ENCODE data around the gene MBNL1. TPM values are rescaled to one million over a fixed set of nuclear protein-coding genes. Genes with fewer than 3 reads are reported as not detected.

Gene MBNL1
- polyA plus RNA-seq, 1 donor (not counting 4 experiments of a cell fraction or from before 2014, with no cell fraction given), result 58.3 TPM

DNA sequence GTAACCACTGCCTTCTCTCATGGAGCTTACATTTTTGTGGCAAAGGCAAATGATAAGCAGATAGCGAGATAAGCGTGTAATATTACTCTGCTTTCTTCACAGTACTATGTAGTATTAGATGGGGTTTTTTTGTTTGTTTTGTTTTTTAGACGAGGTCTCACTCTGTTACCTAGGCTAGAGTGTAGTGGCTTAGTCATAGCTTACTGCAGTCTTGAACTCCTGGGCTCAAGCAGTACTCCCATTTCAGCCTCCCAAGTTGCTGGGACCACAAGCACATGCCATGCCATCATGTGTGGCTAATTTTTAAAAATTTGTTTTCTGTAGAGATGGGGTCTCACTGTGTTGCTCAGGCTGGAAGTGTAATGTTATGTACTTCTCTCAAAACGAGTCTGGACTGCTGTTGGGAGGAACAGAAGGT is 22.9 kb downstream of the MBNL1 start:
- TF ChIP-seq, protein P1, sequence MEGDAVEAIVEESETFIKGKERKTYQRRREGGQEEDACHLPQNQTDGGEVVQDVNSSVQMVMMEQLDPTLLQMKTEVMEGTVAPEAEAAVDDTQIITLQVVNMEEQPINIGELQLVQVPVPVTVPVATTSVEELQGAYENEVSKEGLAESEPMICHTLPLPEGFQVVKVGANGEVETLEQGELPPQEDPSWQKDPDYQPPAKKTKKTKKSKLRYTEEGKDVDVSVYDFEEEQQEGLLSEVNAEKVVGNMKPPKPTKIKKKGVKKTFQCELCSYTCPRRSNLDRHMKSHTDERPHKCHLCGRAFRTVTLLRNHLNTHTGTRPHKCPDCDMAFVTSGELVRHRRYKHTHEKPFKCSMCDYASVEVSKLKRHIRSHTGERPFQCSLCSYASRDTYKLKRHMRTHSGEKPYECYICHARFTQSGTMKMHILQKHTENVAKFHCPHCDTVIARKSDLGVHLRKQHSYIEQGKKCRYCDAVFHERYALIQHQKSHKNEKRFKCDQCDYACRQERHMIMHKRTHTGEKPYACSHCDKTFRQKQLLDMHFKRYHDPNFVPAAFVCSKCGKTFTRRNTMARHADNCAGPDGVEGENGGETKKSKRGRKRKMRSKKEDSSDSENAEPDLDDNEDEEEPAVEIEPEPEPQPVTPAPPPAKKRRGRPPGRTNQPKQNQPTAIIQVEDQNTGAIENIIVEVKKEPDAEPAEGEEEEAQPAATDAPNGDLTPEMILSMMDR (optimal IDR thresholded peaks at IDR 0.05 in 1 of 3, IDR thresholded peaks at IDR 0.05 in 1 of 3, conservative IDR thresholded peaks at IDR 0.05 in 1 of 3; ENCODE audit: extremely low read depth in 1 of 3, insufficient read depth in 2 of 3, low read length in 3 of 3), result no peak
- no peak for TF ChIP-seq EZH2 (IDR thresholded peaks at IDR 0.05; ENCODE audit: low read length)
- Histone ChIP-seq H3K4me2 (ENCODE audit: control insufficient read depth, extremely low read depth, insufficient read depth, low read depth, low read length) (no peak overlapping the region), H3K36me3 (ENCODE audit: control insufficient read depth in 2 of 2, extremely low read depth in 1 of 2, insufficient read depth in 2 of 2, low read length in 2 of 2) (no peaks in the 10 kb centered on the region), H3K9ac (ENCODE audit: control insufficient read depth, extremely low read depth, insufficient read depth, low read length) (no peak overlapping the region), H3K4me1 (ENCODE audit: control insufficient read depth, extremely low read depth, insufficient read depth, low read length) (peaks cover 20% of the 10 kb centered on the region), H3K4me3 (ENCODE audit: control insufficient read depth in 2 of 3, extremely low read depth in 1 of 3, insufficient read depth in 2 of 3, low read depth in 1 of 3, low read length in 3 of 3) (no peak overlapping the region), H4K20me1 (ENCODE audit: control insufficient read depth, extremely low read depth, insufficient read depth, low read length) (no peaks in the 10 kb centered on the region), H3K9me1 (ENCODE audit: control insufficient read depth, extremely low read depth, insufficient read depth, low read length) (no peaks in the 10 kb centered on the region), H3K9me3 (ENCODE audit: control insufficient read depth, low read depth, low read length) (no peaks in the 10 kb centered on the region), H2AFZ (ENCODE audit: control insufficient read depth, low read length) (no peak overlapping the region), H3K27ac (ENCODE audit: control insufficient read depth, insufficient read depth, low read length) (no peak overlapping the region), H3K79me2 (ENCODE audit: control insufficient read depth, insufficient read depth, low read length) (peaks cover 88% of the 10 kb centered on the region), H3K27me3 (ENCODE audit: control insufficient read depth, extremely low read depth, insufficient read depth, low read length) (no peaks in the 10 kb centered on the region)
- dilution Hi-C loops (cut with MboI; ENCODE audit: extremely low pct_ligation_motif_present, low sequenced_read_pairs), result no loop called here
- FAIRE-seq (no peak), DNase-seq (ENCODE audit: low read depth, low spot score) (no peak)

DNA sequence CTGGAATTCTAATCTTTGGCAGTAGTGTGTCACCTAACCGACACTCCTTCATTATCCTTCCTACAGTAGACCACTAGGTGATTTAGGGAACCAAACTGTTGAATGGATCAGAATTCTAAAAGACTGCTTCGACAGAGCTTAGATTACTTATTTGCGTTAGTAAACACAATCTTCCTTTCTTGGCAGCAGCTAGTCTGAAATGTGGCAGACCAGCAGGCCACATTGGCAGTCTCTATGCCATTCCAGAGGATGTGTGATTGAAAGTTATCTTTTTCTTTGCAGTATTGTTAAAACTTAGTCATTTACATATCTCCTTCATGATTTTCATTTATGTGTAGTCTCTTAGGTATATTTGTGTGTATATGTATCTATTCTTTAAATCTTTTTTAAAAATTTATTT is 23.6 kb downstream of the MBNL1 start:
- H3K4me2 ChIP-seq (ENCODE audit: control insufficient read depth, extremely low read depth, insufficient read depth, low read depth, low read length), result no peak overlapping the region
- H3K79me2 ChIP-seq (ENCODE audit: control insufficient read depth, insufficient read depth, low read length), result peaks cover 89% of the 10 kb centered on the region
- no peaks in the 10 kb centered on the region for H4K20me1 ChIP-seq (ENCODE audit: control insufficient read depth, extremely low read depth, insufficient read depth, low read length)
- dilution Hi-C loops (cut with MboI; ENCODE audit: extremely low pct_ligation_motif_present, low sequenced_read_pairs), result no loop called here
- no peaks in the 10 kb centered on the region for H3K9me3 ChIP-seq (ENCODE audit: control insufficient read depth, low read depth, low read length)
- H3K27ac ChIP-seq (ENCODE audit: control insufficient read depth, insufficient read depth, low read length), result no peak overlapping the region
- H2AFZ ChIP-seq (ENCODE audit: control insufficient read depth, low read length), result no peak overlapping the region
- H3K27me3 ChIP-seq (ENCODE audit: control insufficient read depth, extremely low read depth, insufficient read depth, low read length), result no peaks in the 10 kb centered on the region
- peak; percentile 64 for FAIRE-seq
- DNase-seq (ENCODE audit: low read depth, low spot score), result no peak
- no peaks in the 10 kb centered on the region for H3K36me3 ChIP-seq (ENCODE audit: control insufficient read depth in 2 of 2, extremely low read depth in 1 of 2, insufficient read depth in 2 of 2, low read length in 2 of 2)
- H3K9ac ChIP-seq (ENCODE audit: control insufficient read depth, extremely low read depth, insufficient read depth, low read length), result no peak overlapping the region
- TF ChIP-seq, protein P1 (optimal IDR thresholded peaks at IDR 0.05 in 1 of 3, IDR thresholded peaks at IDR 0.05 in 1 of 3, conservative IDR thresholded peaks at IDR 0.05 in 1 of 3; ENCODE audit: extremely low read depth in 1 of 3, insufficient read depth in 2 of 3, low read length in 3 of 3), result no peak
- no peak for TF ChIP-seq EZH2 (IDR thresholded peaks at IDR 0.05; ENCODE audit: low read length)
- peaks cover 14% of the 10 kb centered on the region for H3K4me1 ChIP-seq (ENCODE audit: control insufficient read depth, extremely low read depth, insufficient read depth, low read length)
- no peak overlapping the region for H3K4me3 ChIP-seq (ENCODE audit: control insufficient read depth in 2 of 3, extremely low read depth in 1 of 3, insufficient read depth in 2 of 3, low read depth in 1 of 3, low read length in 3 of 3)
- no peaks in the 10 kb centered on the region for H3K9me1 ChIP-seq (ENCODE audit: control insufficient read depth, extremely low read depth, insufficient read depth, low read length)
